Measurements from ENCODE around the gene BICC1.

BICC1 gene

GRCh38 chr10:58820386-58820785, 307.7 kb downstream of the BICC1 start:
- DNase-seq (ENCODE audit: low read depth), result no peak
- H3K4me3 ChIP-seq (ENCODE audit: low read depth, low read length), result no peak overlapping the region
- in situ Hi-C loops (cut with HindIII; ENCODE audit: low sequenced_read_pairs), result no loop called here
- no peak for TF ChIP-seq CTCF (IDR thresholded peaks at IDR 0.05; ENCODE audit: low read depth, low read length, missing control alignments)

- H3K4me3 ChIP-seq (ENCODE audit: low read depth, low read length), result no peak overlapping the region
- in situ Hi-C loops (cut with HindIII; ENCODE audit: low sequenced_read_pairs), result no loop called here
- peak; percentile 23 for DNase-seq (ENCODE audit: low read depth)
- no peak for TF ChIP-seq CTCF (IDR thresholded peaks at IDR 0.05; ENCODE audit: low read depth, low read length, missing control alignments)
Observed at GRCh38 chr10:58820861-58821751, 308.4 kb downstream of the BICC1 start.

- DNase-seq (ENCODE audit: low read depth), result no peak
- H3K4me3 ChIP-seq (ENCODE audit: low read depth, low read length), result no peak overlapping the region
- no peak for TF ChIP-seq CTCF (IDR thresholded peaks at IDR 0.05; ENCODE audit: low read depth, low read length, missing control alignments)
- in situ Hi-C loops (cut with HindIII; ENCODE audit: low sequenced_read_pairs), result no loop called here
Observed at GRCh38 chr10:58821752-58822056, 309.0 kb downstream of the BICC1 start.

GRCh38 chr10:58823983-58824382, 311.3 kb downstream of the BICC1 start:
- no peak for TF ChIP-seq CTCF (IDR thresholded peaks at IDR 0.05; ENCODE audit: low read depth, low read length, missing control alignments)
- in situ Hi-C loops (cut with HindIII; ENCODE audit: low sequenced_read_pairs), result no loop called here
- H3K4me3 ChIP-seq (ENCODE audit: low read depth, low read length), result no peak overlapping the region
- no peak for DNase-seq (ENCODE audit: low read depth)

- H3K4me3 ChIP-seq (ENCODE audit: low read depth, low read length), result no peak overlapping the region
- no peak for TF ChIP-seq CTCF (IDR thresholded peaks at IDR 0.05; ENCODE audit: low read depth, low read length, missing control alignments)
- in situ Hi-C loops (cut with HindIII; ENCODE audit: low sequenced_read_pairs), result no loop called here
- DNase-seq (ENCODE audit: low read depth), result no peak
Observed at GRCh38 chr10:58824396-58824795, 311.7 kb downstream of the BICC1 start.

- no peak for TF ChIP-seq CTCF (IDR thresholded peaks at IDR 0.05; ENCODE audit: low read depth, low read length, missing control alignments)
- no peak overlapping the region for H3K4me3 ChIP-seq (ENCODE audit: low read depth, low read length)
- no peak for DNase-seq (ENCODE audit: low read depth)
- in situ Hi-C loops (cut with HindIII; ENCODE audit: low sequenced_read_pairs), result no loop called here
Observed at GRCh38 chr10:58826694-58827093, 314.0 kb downstream of the BICC1 start.

Data from astrocyte of the cerebellum (primary cell).